ENCODE measurements around the gene XKR3.
"Not testable (repeated sequence)": the region's sequence is repeated elsewhere in the genome, so short reads cannot be mapped to it uniquely, and the experiment has no call there.

XKR3 gene

GRCh38 chr22:16824716-16825687, at the start of gene XKR3:
Gene XKR3 (minus strand): TSS chr22:16825411. CDS start chr22:16808073, 17,338 bp downstream.
- DNase-seq: no peak

- not testable (repeated sequence) for DNase-seq
Measured at GRCh38 chr22:16869640-16870039, 44.4 kb upstream of the XKR3 start.

- no peak for DNase-seq
Measured at GRCh38 chr22:16866167-16866566, 41.0 kb upstream of the XKR3 start.

- DNase-seq: not testable (repeated sequence)
Measured at GRCh38 chr22:16856851-16857250, 31.6 kb upstream of the XKR3 start.

GRCh38 chr22:16854631-16855030, 29.4 kb upstream of the XKR3 start:
- no peak for DNase-seq

GRCh38 chr22:16851268-16851996, 26.2 kb upstream of the XKR3 start:
- DNase-seq: not testable (repeated sequence)

- no peak for DNase-seq
Measured at GRCh38 chr22:16847271-16847670, 22.1 kb upstream of the XKR3 start.

- DNase-seq: no peak
Measured at GRCh38 chr22:16845881-16846280, 20.7 kb upstream of the XKR3 start.

- no peak for DNase-seq
Measured at GRCh38 chr22:16845465-16845864, 20.3 kb upstream of the XKR3 start.

GRCh38 chr22:16844529-16844928, 19.3 kb upstream of the XKR3 start:
- DNase-seq: no peak

- DNase-seq: no peak
Measured at GRCh38 chr22:16838073-16838472, 12.9 kb upstream of the XKR3 start.

GRCh38 chr22:16834971-16835370, 9.8 kb upstream of the XKR3 start:
- no peak for DNase-seq

- no peak for DNase-seq
Measured at GRCh38 chr22:16831257-16831656, 6.0 kb upstream of the XKR3 start.

GRCh38 chr22:16829985-16830384, 4.8 kb upstream of the XKR3 start:
- DNase-seq: no peak

- DNase-seq: no peak
Measured at GRCh38 chr22:16828876-16829275, 3.7 kb upstream of the XKR3 start.

GRCh38 chr22:16827506-16827905, 2.3 kb upstream of the XKR3 start:
- no peak for DNase-seq

GRCh38 chr22:16819249-16819648, 6.0 kb downstream of the XKR3 start:
- no peak for DNase-seq

GRCh38 chr22:16818538-16818937, 6.7 kb downstream of the XKR3 start:
- no peak for DNase-seq

GRCh38 chr22:16815073-16815472, 10.1 kb downstream of the XKR3 start:
- DNase-seq: no peak

- no peak for DNase-seq
Measured at GRCh38 chr22:16810188-16810802, 14.9 kb downstream of the XKR3 start.

- no peak for DNase-seq
Measured at GRCh38 chr22:16808744-16809143, 16.5 kb downstream of the XKR3 start.

- DNase-seq: no peak
Measured at GRCh38 chr22:16807109-16807508, 18.1 kb downstream of the XKR3 start.

GRCh38 chr22:16806401-16806800, 18.8 kb downstream of the XKR3 start:
- DNase-seq: no peak

Data from GOT3 (cell line).